ENCODE data around the gene SULT4A1.
"Not testable (repeated sequence)": the region's sequence is repeated elsewhere in the genome, so short reads cannot be mapped to it uniquely, and the experiment has no call there.

DNA sequence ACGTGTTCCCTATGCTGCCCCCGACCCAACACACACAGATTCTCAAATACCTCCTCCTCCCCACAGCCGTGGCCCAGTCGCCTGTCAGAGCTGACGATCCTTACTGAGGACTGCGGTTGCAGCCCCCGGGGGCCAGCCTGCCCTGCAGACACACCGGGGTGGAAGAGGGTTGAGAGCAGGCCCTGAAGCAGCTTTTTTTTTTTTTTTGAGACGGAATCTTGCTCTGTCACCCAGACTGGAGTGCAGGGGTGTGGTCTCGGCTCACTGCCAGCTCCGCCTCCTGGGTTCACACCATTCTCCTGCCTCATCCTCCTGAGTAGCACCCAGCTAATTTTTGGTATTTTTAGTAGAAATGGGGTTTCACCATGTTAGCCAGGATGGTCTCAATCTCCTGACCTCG lies 40.7 kb upstream of the SULT4A1 start:
- not testable (repeated sequence) for TF ChIP-seq YY1 (IDR thresholded peaks at IDR 0.05; ENCODE audit: low read depth); JUND (IDR thresholded peaks at IDR 0.05)
- TF ChIP-seq, protein P1, sequence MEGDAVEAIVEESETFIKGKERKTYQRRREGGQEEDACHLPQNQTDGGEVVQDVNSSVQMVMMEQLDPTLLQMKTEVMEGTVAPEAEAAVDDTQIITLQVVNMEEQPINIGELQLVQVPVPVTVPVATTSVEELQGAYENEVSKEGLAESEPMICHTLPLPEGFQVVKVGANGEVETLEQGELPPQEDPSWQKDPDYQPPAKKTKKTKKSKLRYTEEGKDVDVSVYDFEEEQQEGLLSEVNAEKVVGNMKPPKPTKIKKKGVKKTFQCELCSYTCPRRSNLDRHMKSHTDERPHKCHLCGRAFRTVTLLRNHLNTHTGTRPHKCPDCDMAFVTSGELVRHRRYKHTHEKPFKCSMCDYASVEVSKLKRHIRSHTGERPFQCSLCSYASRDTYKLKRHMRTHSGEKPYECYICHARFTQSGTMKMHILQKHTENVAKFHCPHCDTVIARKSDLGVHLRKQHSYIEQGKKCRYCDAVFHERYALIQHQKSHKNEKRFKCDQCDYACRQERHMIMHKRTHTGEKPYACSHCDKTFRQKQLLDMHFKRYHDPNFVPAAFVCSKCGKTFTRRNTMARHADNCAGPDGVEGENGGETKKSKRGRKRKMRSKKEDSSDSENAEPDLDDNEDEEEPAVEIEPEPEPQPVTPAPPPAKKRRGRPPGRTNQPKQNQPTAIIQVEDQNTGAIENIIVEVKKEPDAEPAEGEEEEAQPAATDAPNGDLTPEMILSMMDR (IDR thresholded peaks at IDR 0.05), result not testable (repeated sequence)
- TF ChIP-seq, protein P2, sequence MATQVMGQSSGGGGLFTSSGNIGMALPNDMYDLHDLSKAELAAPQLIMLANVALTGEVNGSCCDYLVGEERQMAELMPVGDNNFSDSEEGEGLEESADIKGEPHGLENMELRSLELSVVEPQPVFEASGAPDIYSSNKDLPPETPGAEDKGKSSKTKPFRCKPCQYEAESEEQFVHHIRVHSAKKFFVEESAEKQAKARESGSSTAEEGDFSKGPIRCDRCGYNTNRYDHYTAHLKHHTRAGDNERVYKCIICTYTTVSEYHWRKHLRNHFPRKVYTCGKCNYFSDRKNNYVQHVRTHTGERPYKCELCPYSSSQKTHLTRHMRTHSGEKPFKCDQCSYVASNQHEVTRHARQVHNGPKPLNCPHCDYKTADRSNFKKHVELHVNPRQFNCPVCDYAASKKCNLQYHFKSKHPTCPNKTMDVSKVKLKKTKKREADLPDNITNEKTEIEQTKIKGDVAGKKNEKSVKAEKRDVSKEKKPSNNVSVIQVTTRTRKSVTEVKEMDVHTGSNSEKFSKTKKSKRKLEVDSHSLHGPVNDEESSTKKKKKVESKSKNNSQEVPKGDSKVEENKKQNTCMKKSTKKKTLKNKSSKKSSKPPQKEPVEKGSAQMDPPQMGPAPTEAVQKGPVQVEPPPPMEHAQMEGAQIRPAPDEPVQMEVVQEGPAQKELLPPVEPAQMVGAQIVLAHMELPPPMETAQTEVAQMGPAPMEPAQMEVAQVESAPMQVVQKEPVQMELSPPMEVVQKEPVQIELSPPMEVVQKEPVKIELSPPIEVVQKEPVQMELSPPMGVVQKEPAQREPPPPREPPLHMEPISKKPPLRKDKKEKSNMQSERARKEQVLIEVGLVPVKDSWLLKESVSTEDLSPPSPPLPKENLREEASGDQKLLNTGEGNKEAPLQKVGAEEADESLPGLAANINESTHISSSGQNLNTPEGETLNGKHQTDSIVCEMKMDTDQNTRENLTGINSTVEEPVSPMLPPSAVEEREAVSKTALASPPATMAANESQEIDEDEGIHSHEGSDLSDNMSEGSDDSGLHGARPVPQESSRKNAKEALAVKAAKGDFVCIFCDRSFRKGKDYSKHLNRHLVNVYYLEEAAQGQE (IDR thresholded peaks at IDR 0.05; ENCODE audit: low read depth, low read length), result not testable (repeated sequence)

Data from SK-N-SH (cell line).